GM19193 (cell line): ENCODE measurements around the gene SYT12.

Experiments
- POLR2A ChIP-seq: IDR thresholded peaks from 4 replicates; pipeline ENCODE4 v1.6.1; 2011; ENCODE audit not compliant: insufficient read depth, insufficient read length; ENCODE audit errors: extremely low read depth

Gene SYT12

DNA sequence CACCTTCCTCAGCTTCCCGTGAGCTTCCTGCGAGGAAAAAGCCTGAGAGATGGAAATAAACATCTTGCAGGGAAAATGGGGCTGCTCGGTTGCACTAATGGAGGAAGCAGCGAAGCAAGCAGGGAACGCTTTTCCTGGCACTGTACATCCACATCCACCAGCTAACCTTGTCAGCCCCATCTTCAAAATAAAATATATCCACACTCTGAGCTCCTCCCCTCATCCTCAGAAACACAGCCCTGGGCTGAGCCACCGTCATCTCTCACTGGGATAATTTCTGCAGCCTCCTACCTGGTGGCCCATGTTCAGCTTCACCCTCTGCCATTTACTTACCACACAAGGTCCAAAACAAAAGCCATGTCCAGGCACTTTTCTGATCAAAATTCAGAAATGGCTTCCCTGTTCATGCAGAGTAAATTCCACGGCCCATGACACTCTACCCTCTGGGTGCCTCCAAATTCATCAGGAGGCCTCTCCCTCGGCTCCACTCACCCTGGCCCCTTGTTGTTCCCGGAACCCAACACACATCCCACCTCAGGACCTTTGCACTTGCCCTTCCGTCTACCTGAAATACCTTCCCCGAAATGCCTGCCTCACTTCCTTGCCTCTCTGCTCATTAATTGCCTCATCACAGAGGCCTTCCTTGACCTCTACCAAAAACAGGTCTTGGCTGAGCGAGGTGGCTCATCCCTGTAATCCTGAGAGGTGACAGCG is 34.9 kb upstream of the SYT12 start:
- no peak for TF ChIP-seq POLR2A

DNA sequence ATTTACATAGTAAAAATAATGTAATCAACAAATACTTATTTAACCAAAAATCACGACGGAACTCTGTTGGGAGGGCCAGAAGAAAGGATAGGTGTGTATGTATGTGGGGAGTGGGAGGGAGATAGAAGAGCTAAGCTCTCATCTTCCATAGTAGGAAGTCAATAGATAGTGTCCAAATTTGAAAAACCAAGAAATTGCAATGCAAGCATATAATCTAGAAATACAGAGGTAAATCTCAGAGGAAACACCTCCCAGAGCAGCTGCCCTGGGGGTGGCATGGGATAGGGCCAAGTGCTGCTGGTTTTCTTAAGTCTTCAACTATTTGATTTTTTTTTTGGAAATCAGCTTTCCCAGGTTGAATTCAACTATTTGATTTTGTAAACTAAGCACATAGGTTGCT is 30.9 kb upstream of the SYT12 start:
- no peak for TF ChIP-seq POLR2A

DNA sequence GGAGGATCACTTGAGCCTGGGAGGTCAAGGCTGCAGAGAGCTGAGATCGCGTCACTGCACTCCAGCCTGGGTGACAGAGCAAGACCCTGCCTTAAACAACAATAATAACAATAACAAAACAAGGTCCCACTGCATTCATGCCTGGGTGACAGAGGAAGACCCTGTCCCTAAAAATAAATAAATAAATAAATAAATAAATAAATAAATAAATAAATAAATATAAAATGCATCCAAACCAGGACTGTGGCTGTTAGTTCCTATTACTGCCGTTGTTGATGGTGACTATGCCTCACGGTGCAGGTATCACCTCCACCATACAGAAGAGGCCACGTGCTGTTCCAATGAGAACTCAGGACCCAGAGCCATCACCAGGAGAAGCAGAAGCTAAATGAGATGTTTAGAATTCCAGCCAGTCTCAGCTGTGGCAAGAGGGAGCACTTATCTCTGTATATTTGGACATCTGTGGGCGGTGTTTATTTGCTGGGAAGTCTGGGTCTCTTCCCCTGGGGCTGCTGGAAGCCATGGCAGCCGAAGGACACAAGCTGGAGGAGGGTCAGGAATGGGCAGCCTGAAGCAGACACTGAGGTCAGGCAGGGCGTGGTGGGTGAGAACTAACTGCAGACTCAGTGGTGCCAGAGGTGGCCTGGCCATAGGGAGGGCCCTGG is 26.2 kb upstream of the SYT12 start:
- TF ChIP-seq POLR2A = no peak

DNA sequence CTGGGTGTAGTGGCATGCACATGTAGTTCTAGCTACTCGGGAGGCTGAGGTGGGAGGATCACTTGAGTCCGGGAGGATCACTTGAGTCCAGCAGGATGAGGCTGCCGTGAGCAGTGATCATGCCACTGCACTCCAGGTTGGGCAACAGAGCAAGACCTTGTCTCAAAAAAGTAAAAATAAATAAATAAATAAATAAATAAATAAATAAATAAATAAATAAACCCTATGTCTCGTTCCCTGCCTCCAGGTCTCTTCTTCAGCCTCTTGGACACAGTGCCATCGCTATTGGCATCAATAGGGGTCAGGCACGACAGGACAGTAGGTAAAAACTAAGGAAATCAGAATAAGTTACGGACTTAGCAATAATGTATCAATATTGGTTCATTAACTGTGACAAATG is 23.4 kb upstream of the SYT12 start:
- TF ChIP-seq POLR2A = no peak

DNA sequence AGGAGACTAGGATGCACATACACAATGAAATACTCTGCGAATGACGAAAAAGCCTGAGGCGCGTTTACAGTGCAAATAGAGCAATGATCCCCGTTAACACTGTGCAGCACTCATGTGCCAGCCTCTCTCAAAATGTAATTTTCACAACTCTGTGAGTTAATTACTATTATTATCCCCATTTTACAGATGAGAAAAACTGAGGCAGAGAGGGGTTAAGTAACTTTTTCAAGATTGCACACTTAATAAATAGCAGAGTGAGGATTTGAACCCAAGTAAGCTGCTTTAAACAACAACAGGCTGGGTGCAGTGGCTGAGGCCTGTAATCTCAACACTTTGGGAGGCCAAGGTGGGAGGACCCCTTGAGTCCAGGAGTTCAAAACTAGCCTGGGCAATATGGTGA is 21.6 kb upstream of the SYT12 start:
- no peak for TF ChIP-seq POLR2A

DNA sequence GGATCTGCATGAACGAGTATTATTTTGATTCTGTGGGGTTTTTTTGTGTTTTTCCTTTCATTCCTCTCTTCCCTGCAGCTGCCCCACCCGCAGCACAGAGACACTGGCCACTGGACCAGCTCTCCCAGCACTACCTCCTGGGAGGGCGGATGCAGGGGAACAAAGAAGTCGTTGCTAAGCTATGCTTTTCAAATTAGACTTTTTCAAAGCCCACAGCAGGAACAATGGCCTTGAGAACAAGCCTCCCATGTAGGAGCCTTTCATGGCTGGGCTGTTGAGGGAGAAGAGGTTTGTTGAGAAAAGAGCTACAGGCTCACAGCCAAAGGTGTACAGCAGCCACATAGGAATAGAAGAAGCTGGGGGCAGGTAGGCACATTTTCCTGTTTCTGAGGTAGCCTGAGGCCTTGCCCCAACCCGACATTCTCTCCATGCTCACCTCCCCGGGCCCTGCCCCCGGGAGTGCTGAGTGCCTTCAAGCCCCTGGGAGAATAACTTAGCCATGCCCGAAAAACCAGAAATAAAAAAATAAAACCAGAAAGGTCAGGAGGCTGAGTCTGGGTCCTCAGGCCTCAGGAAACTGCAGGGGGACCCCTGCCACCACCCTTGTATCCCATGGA is 20.5 kb upstream of the SYT12 start:
- TF ChIP-seq POLR2A = no peak

DNA sequence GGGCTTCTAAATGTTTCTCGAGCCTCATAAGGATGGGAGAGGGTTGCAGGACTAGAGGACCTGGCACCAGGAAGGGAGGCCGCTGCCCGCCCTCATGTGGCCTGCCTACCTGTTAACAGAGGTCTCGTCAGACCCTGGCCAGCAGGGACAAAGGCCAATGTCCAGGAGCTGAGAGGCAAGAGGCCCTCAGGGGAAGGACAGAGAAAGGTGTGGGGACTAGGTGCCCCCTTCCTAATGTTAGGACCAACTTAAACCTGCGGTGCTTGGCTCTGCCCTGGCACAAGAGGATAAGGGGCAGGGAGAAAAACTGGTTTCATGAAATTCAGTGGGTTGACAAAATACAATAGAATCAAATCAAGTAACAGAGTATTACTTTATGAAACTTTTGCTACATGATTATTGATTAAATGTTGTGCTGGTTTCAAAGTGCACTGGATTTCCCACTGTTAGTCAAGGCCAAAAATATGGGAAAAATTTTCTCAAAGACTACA is 20.0 kb upstream of the SYT12 start:
- TF ChIP-seq POLR2A = no peak

DNA sequence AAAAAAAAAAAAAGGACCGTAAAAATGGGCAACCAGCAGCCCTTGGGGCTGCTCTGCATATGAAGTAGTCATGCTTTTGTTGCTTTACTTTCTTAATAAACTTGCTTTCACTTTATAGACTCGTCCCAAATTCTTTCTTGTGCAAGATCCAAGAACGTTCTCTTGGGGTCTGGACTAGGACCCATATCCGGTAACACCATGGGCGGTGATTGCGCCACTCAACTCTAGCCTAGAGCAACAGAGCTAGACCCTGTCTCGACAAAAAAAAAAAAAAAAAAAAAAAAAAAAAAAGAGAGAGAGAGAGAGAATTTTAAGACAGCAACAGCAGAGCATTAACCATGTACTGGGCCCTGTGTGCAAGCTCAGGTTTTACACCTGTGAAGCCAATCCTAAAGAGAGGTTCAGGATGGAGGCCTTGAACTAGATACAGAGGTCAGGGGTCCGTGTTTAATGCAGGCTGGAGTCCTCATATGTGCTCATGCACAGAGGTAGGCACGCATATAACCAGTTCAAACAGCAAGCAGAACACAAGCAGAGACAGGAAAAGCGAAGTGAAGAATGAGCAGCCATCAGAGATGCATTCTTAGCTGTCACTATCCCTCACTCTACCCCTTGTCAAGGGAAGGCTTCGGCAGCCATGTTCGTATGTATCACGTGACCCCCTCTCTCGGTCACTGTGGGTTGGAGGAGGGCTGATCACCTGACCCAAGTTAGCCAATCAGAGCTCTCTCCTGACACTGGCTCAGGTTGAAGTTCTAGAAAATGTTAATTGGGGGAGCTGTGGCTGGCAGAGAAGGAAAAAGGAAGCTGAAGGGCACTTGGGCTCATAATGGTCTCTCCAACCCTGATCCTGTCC is 16.7 kb upstream of the SYT12 start:
- TF ChIP-seq POLR2A = no peak

DNA sequence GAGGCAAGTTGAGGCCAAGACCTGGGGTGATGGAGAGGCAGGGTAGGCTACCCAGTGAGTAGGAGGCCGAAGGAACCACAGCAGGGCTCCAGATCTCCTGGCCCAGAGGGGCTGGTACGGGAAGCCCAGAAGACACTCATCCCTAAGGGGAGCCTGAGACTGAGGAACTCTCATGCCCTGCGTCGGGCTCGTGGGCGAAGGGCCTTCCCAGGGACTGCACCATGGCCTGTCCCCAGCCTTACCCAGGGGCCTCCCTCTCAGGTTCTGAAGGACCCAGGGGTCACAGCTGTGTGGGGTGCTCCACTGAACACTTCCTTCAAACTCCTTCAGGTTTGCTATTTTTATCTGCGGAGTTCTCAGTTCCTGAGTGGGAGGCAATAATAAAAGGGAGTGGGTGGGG is 15.8 kb upstream of the SYT12 start:
- TF ChIP-seq POLR2A = no peak

DNA sequence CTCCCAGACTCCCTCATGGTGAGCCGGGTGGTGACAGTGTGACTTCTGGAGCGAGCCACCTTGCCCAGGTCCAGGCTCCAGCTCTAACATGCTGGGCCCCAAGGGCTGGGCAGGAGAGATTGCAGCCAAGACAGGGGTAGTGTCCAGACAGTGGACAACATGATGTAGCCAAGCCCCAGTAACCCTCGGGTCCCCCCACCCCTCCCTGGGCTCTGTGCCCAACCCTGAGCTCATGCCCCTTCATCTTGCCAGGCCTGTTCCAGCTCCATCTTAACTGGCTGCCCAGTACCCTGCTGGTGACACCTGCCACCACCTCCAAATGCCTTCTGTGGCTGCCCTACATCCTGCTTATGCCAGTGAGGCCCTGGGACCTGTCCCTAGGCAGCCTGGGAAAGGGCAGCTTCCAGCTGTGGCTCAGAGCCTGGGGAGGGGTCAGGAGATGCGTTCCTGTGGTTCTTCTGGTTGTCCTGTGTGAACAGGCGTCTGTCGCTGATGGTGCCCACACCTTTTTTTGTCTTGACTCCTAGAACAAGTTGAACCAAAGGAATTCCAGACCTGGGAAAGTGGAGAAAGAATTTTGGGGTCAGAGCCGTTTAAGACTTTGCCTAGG is 12.5 kb upstream of the SYT12 start:
- no peak for TF ChIP-seq POLR2A

DNA sequence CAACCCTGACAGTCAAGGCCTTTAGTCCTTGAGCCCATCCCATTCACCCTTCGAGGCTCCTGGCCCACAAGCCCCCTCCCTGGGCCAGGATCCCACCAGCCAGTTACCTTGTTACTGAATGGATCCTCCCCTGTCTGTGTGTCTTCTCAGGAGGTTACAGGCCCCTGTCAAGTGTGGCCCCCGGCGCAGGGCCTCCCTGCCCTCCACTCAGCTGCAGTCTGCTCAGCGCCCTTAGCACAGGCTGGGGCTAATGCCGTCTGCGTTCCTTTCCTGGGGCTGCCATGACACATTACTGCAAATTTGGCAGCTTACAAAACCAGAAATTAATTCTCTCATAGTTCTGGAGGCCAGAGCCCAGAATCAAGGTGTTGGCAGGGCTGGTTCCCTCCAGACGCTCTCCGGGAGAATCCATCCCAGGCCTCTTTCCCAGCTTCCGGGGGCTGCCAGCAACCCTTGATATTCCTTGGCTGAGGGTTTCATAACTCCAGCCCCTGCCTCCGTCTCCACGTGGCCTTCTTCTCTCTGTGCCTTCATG is 9.4 kb upstream of the SYT12 start:
- TF ChIP-seq POLR2A = no peak

DNA sequence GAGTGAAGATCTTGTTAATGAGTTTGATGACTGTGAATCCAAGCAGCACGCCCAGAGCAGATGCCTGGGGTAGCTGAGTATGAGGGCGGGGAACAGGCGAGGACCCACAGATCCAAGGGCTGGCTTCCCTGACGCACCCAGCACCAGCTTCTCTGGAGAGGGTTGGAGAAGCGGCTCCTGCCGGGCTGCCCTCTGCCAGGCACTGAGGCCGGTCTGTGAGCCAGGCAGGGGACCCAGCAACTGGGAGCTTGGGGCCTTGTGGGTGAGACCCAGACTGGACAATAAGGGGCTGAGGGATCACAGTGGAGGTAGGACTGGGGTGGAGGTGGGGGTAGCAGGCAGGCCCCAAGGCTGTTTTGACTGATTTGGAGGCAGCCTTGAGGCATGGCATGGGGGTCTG is 8.6 kb upstream of the SYT12 start:
- no peak for TF ChIP-seq POLR2A

DNA sequence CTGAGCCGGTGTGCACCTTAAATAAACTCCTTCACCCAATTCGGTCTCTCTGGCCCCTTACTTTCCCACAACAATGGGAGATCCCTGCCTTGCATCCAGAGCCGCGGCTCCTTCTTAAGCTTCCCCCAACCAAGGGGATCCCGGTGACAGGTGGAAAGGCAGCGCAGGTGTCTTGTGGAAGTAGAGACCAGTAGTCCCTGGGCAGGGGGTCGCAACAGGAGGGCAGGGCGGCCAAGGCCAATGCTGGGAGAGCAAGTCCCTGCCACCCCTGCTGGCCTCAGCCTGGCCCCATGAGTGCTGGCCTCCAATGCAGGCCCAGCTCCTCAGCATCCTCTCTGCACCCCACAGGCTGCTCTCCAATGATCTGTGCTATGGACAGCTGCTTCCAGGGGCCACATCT is 7.9 kb upstream of the SYT12 start:
- TF ChIP-seq POLR2A = no peak

DNA sequence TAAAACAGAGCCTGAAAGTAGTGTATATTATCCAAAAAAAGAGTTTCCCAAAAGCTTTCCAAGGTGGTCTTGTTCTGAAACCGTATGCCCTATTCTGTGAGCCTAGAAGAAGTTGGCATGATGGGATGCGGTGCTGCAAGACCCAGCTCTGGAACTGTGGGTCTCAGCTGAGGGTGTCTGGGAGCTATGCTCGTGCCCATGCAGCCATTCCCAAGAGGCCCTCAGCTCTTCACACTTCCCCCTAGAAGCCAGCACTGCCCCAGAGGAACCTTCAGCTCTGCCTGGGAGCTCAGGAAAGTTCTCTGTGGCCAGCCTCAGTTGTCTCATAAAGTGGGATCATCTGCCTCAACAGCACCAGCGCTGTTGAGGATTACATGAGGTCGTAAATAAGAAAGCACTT is 6.4 kb upstream of the SYT12 start:
- no peak for TF ChIP-seq POLR2A
